ENCODE measurements around the gene TWIST2. TPM values are rescaled to one million over a fixed set of nuclear protein-coding genes. Genes with fewer than 3 reads are reported as not detected.
A peak's percentile ranks its signal among the peaks of the same experiment; 100 is the strongest.

Gene TWIST2
- total RNA-seq, 4 donors from 2014 or later = 37.4 to 51.6 (median 47.4) TPM

- Histone ChIP-seq H3K27ac (replicated peaks in 1 of 4) (no peak overlapping the region), H3K9me3 (no peaks in the 10 kb centered on the region), H3K4me1 (peaks cover 0 to 8% (median 6%) of the 10 kb centered on the region in 4 donors), H3K4me3 (no peak overlapping the region), H3K27me3 (no peaks in the 10 kb centered on the region), H3K36me3 (peaks cover 0 to 18% (median 7%) of the 10 kb centered on the region in 4 donors)
- 86% methylated on average over 18 of the region's 24 CpGs for WGBS
- DNase-seq (ENCODE audit: extremely low spot score) = no peak
- TF ChIP-seq, protein P1, sequence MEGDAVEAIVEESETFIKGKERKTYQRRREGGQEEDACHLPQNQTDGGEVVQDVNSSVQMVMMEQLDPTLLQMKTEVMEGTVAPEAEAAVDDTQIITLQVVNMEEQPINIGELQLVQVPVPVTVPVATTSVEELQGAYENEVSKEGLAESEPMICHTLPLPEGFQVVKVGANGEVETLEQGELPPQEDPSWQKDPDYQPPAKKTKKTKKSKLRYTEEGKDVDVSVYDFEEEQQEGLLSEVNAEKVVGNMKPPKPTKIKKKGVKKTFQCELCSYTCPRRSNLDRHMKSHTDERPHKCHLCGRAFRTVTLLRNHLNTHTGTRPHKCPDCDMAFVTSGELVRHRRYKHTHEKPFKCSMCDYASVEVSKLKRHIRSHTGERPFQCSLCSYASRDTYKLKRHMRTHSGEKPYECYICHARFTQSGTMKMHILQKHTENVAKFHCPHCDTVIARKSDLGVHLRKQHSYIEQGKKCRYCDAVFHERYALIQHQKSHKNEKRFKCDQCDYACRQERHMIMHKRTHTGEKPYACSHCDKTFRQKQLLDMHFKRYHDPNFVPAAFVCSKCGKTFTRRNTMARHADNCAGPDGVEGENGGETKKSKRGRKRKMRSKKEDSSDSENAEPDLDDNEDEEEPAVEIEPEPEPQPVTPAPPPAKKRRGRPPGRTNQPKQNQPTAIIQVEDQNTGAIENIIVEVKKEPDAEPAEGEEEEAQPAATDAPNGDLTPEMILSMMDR (IDR thresholded peaks at IDR 0.05) = no peak
- TF ChIP-seq POLR2AphosphoS5 (IDR thresholded peaks at IDR 0.05) (no peak), EP300 (IDR thresholded peaks at IDR 0.05) (no peak), POLR2A (IDR thresholded peaks at IDR 0.05; ENCODE audit: low read depth) (no peak)
- intact Hi-C loops (cut with DNase I) = no loop called here
These were observed 59.2 kb downstream of the TWIST2 start for GRCh38 chr2:238906936-238907716.

DNA sequence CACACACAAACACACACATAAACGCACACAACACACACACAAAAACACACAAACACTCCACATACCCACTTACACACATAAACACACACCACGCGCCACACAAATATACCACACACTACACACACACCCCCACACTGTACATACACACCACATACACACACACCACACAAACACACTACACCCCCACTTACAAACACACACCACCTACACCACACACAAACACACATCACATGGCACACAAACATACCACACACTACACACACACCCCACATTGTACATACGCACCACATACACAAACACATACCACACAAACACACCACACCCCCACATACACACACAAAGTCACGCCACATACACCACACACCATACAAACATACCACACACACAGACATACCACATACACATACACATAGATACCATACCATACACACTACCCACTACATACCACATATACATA is 59.9 kb downstream of the TWIST2 start:
- intact Hi-C loops (cut with DNase I) = no loop called here
- no peak for DNase-seq (ENCODE audit: extremely low spot score)
- no peaks in the 10 kb centered on the region for H3K9me3 ChIP-seq
- H3K27me3 ChIP-seq = no peaks in the 10 kb centered on the region
- TF ChIP-seq EP300 (IDR thresholded peaks at IDR 0.05) (no peak), POLR2AphosphoS5 (IDR thresholded peaks at IDR 0.05) (no peak), POLR2A (IDR thresholded peaks at IDR 0.05; ENCODE audit: low read depth) (no peak)
- TF ChIP-seq, protein P1 (IDR thresholded peaks at IDR 0.05) = no peak
- H3K36me3 ChIP-seq = peaks cover 0 to 19% (median 9%) of the 10 kb centered on the region in 4 donors
- H3K4me1 ChIP-seq = peaks cover 0 to 8% (median 6%) of the 10 kb centered on the region in 4 donors
- H3K27ac ChIP-seq (replicated peaks in 1 of 4) = no peak overlapping the region
- H3K4me3 ChIP-seq = no peak overlapping the region
- WGBS = 81% methylated on average over 5 of the region's 5 CpGs

DNA sequence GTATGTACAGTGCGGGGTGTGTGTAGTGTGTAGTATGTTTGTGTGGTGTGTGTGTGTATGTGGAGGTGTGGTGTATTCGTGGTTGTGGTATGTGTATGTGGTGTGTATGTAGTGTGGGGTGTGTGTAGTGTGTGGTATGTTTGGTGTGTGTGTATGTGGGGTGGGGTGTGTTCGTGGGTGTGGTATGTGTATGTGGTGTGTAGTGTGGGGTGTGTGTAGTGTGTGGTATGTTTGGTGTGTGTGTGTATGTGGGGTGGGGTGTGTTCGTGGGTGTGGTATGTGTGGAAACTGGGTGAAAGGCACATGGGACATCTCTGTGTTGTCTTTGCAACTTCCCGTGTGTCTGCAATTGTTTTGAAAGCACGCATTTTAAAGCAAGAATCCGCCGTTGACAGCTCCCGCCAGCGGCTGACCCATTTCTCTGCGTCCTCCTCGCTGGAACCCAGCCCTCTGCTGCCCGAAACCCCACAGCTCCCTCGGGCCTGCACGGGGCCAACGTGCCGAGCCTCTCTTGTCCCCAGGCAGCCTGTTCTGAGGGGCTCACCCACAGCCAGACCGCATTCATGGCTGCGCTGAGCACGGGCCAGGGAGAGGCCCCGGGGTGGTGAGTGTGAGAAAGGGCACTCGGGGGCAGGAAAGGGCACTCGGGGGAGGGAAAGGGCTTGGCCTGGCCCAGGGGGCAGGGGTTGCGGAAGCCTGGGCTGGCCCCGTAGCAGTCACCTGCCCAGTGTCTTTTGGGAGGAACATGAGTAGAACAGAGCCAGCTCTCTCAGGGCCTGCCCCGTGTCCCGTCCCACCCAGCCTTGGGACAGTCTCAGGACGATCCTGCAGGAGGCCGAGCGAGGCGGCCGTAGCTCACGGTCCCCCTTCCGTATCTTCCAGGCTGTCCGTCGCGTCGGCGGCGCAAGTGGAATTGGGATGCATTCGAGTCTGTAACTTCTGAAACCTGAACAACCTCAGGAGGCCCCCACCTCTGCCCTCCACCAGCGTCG is 61.4 kb downstream of the TWIST2 start:
- Histone ChIP-seq H3K9me3 (no peaks in the 10 kb centered on the region), H3K4me3 (no peak overlapping the region), H3K27me3 (no peaks in the 10 kb centered on the region), H3K27ac (replicated peaks in 1 of 4) (peak overlapping the region in 3 of 4 donors; percentile 20 to 47 (median 45)), H3K36me3 (peaks cover 0 to 19% (median 9%) of the 10 kb centered on the region in 4 donors), H3K4me1 (peaks cover 0 to 8% (median 6%) of the 10 kb centered on the region in 4 donors)
- no peak for TF ChIP-seq EP300 (IDR thresholded peaks at IDR 0.05)
- TF ChIP-seq POLR2A (IDR thresholded peaks at IDR 0.05; ENCODE audit: low read depth) = no peak
- TF ChIP-seq, protein P1 (IDR thresholded peaks at IDR 0.05) = no peak
- TF ChIP-seq POLR2AphosphoS5 (IDR thresholded peaks at IDR 0.05) = no peak
- no peak for DNase-seq (ENCODE audit: extremely low spot score)
- intact Hi-C loops (cut with DNase I) = no loop called here
- WGBS = 65% methylated on average over 30 of the region's 43 CpGs

DNA sequence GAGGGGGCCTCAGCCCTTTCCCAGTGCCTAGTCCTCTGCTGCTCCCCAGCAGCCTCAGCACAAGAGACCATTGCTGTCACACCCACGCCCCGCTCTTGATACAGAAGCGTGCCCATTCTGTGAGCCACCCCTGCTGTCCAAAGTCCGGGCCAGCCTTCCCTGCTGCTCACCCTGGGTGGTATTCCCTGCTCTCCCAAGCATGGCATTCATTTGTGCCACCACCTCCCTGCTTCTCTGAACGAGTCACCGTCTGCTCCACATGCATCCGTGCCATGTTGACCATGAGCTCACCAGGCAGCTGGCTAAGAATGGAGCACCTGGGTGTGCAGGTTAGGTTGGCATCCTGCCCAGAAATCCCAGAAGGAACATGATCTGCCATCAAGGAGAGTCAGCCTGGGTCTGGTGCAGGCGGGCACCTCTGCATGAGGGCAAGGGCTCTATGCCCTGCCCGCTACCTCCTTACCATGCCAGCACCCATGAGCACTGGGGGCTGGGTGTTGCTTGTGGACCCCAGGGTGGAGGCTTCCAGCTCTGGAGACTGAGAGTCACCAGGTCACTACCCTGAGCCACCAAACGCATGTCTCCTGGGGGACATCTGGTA is 63.0 kb downstream of the TWIST2 start:
- whole genome bisulfite sequencing = 92% methylated on average over 7 of the region's 10 CpGs
- Histone ChIP-seq H3K27me3 (no peaks in the 10 kb centered on the region), H3K27ac (replicated peaks in 1 of 4) (no peak overlapping the region), H3K4me3 (no peak overlapping the region), H3K36me3 (peaks cover 0 to 19% (median 9%) of the 10 kb centered on the region in 4 donors), H3K4me1 (peaks cover 0 to 8% (median 6%) of the 10 kb centered on the region in 4 donors), H3K9me3 (peaks cover 0 to 7% (median 0%) of the 10 kb centered on the region in 4 donors)
- intact Hi-C loops (cut with DNase I) = no loop called here
- TF ChIP-seq POLR2A (IDR thresholded peaks at IDR 0.05; ENCODE audit: low read depth) = no peak
- no peak for TF ChIP-seq POLR2AphosphoS5 (IDR thresholded peaks at IDR 0.05)
- no peak for TF ChIP-seq EP300 (IDR thresholded peaks at IDR 0.05)
- TF ChIP-seq, protein P1 (IDR thresholded peaks at IDR 0.05) = no peak
- no peak for DNase-seq (ENCODE audit: extremely low spot score)

Data from esophagus muscularis mucosa (tissue), 4 donors.